Measurements from ENCODE around the gene CPLANE1.
"Not testable (repeated sequence)": the region's sequence is repeated elsewhere in the genome, so short reads cannot be mapped to it uniquely, and the experiment has no call there.

The CPLANE1 gene

DNA sequence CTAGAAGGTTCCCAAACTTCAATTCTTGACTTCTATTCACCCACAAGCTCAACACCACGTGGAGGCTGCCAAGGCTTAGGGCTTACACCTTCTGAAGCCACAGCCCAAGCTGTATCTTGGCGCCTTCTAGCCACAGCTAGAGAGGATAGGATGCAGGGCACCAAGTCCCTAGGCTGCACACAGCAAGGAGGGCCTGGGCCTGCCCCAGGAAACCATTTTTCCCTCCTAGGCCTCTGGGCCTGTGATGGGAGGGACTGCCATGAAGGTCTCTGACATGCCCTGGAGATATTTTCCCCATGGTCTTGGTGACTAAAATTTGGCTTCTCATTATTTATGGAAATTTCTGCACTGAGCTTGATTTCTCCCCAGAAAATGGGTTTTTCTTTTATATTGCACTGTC lies 112.5 kb downstream of the CPLANE1 start:
- no peak for TF ChIP-seq OSR1 (CRISPR knock-in tag; IDR thresholded peaks at IDR 0.05)
- TF ChIP-seq CSDC2 (CRISPR knock-in tag; IDR thresholded peaks at IDR 0.05) = no peak
- no peak for TF ChIP-seq ESRRG (CRISPR knock-in tag; IDR thresholded peaks at IDR 0.05)
- no peak for TF ChIP-seq PPARA (CRISPR knock-in tag; IDR thresholded peaks at IDR 0.05; ENCODE audit: borderline replicate concordance)
- TF ChIP-seq, protein P1, sequence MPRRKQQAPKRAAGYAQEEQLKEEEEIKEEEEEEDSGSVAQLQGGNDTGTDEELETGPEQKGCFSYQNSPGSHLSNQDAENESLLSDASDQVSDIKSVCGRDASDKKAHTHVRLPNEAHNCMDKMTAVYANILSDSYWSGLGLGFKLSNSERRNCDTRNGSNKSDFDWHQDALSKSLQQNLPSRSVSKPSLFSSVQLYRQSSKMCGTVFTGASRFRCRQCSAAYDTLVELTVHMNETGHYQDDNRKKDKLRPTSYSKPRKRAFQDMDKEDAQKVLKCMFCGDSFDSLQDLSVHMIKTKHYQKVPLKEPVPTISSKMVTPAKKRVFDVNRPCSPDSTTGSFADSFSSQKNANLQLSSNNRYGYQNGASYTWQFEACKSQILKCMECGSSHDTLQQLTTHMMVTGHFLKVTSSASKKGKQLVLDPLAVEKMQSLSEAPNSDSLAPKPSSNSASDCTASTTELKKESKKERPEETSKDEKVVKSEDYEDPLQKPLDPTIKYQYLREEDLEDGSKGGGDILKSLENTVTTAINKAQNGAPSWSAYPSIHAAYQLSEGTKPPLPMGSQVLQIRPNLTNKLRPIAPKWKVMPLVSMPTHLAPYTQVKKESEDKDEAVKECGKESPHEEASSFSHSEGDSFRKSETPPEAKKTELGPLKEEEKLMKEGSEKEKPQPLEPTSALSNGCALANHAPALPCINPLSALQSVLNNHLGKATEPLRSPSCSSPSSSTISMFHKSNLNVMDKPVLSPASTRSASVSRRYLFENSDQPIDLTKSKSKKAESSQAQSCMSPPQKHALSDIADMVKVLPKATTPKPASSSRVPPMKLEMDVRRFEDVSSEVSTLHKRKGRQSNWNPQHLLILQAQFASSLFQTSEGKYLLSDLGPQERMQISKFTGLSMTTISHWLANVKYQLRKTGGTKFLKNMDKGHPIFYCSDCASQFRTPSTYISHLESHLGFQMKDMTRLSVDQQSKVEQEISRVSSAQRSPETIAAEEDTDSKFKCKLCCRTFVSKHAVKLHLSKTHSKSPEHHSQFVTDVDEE (CRISPR knock-in tag; IDR thresholded peaks at IDR 0.05) = no peak
- TF ChIP-seq, protein P2, sequence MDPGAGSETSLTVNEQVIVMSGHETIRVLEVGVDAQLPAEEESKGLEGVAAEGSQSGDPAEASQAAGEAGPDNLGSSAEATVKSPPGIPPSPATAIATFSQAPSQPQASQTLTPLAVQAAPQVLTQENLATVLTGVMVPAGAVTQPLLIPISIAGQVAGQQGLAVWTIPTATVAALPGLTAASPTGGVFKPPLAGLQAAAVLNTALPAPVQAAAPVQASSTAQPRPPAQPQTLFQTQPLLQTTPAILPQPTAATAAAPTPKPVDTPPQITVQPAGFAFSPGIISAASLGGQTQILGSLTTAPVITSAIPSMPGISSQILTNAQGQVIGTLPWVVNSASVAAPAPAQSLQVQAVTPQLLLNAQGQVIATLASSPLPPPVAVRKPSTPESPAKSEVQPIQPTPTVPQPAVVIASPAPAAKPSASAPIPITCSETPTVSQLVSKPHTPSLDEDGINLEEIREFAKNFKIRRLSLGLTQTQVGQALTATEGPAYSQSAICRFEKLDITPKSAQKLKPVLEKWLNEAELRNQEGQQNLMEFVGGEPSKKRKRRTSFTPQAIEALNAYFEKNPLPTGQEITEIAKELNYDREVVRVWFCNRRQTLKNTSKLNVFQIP (CRISPR knock-in tag; IDR thresholded peaks at IDR 0.05; ENCODE audit: borderline replicate concordance, low read depth) = no peak
- no peak for TF ChIP-seq ZNF70 (CRISPR knock-in tag; IDR thresholded peaks at IDR 0.05)
- TF ChIP-seq GLIS3 (CRISPR knock-in tag; IDR thresholded peaks at IDR 0.05) = no peak
- no peak for TF ChIP-seq BACH2 (CRISPR knock-in tag; IDR thresholded peaks at IDR 0.05; ENCODE audit: borderline replicate concordance)
- TF ChIP-seq SNAI2 (CRISPR knock-in tag; IDR thresholded peaks at IDR 0.05) = no peak
- TF ChIP-seq TCF4 (CRISPR knock-in tag; IDR thresholded peaks at IDR 0.05; ENCODE audit: borderline replicate concordance) = no peak
- no peak for TF ChIP-seq ZC3H10 (CRISPR knock-in tag; IDR thresholded peaks at IDR 0.05)
- no peak for TF ChIP-seq ZFP30 (CRISPR knock-in tag; IDR thresholded peaks at IDR 0.05)
- TF ChIP-seq, protein P3, sequence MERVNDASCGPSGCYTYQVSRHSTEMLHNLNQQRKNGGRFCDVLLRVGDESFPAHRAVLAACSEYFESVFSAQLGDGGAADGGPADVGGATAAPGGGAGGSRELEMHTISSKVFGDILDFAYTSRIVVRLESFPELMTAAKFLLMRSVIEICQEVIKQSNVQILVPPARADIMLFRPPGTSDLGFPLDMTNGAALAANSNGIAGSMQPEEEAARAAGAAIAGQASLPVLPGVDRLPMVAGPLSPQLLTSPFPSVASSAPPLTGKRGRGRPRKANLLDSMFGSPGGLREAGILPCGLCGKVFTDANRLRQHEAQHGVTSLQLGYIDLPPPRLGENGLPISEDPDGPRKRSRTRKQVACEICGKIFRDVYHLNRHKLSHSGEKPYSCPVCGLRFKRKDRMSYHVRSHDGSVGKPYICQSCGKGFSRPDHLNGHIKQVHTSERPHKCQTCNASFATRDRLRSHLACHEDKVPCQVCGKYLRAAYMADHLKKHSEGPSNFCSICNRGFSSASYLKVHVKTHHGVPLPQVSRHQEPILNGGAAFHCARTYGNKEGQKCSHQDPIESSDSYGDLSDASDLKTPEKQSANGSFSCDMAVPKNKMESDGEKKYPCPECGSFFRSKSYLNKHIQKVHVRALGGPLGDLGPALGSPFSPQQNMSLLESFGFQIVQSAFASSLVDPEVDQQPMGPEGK (CRISPR knock-in tag; IDR thresholded peaks at IDR 0.05; ENCODE audit: borderline replicate concordance) = no peak
- TF ChIP-seq ZFP3 (CRISPR knock-in tag; IDR thresholded peaks at IDR 0.05) = no peak
- TF ChIP-seq ARNTL (CRISPR knock-in tag; IDR thresholded peaks at IDR 0.05; ENCODE audit: borderline replicate concordance, low read depth) = no peak
- TF ChIP-seq ISL1 (CRISPR knock-in tag; IDR thresholded peaks at IDR 0.05) = no peak
- no peak for TF ChIP-seq RARB (CRISPR knock-in tag; IDR thresholded peaks at IDR 0.05)
- no peak for TF ChIP-seq ZNF565 (CRISPR knock-in tag; conservative IDR thresholded peaks at IDR 0.05; ENCODE audit: low read depth)
- no peak for ATAC-seq

DNA sequence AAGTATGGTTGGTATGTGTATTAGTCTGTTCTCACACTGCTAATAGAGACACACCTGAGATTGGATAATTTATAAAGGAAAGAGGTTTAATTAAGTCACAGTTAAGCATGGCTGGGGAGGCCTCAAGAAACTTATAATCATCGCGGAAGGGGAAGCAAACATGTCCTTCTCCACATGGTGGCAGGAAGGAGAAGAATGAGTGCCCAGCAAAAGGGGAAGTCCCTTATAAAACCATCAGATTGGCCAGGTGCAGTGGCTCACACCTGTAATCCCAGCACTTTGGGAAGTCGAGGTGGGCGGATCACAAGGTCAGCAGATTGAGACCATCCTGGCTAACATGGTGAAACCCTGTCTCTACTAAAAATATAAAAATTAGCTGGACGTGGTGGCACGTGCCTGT lies 113.9 kb downstream of the CPLANE1 start:
- ATAC-seq = not testable (repeated sequence)

DNA sequence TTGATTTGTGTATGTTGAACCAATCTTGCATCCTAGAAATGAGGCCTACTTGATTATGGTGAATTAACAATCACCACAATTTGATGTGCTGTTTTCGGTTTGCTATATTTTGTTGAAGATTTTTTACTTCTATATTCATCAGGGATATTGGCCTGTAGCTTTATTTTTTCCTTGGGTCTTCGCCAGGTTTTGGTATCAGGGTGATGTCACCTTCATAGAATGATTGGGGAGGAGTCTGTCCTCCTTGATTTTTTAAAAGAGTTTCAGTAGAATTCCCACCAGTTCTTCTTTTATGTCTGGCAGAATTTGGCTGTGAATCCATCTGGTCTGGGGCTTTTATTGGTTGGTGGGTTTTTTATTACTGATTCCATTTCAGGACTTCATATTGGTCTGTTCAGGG lies 115.2 kb downstream of the CPLANE1 start:
- no peak for ATAC-seq
- TF ChIP-seq, protein P3 (CRISPR knock-in tag; IDR thresholded peaks at IDR 0.05; ENCODE audit: borderline replicate concordance) = no peak
- TF ChIP-seq ZFP30 (CRISPR knock-in tag; IDR thresholded peaks at IDR 0.05) = no peak
- no peak for TF ChIP-seq ISL1 (CRISPR knock-in tag; IDR thresholded peaks at IDR 0.05)
- TF ChIP-seq OSR1 (CRISPR knock-in tag; IDR thresholded peaks at IDR 0.05) = no peak
- TF ChIP-seq, protein P2 (CRISPR knock-in tag; IDR thresholded peaks at IDR 0.05; ENCODE audit: borderline replicate concordance, low read depth) = no peak
- TF ChIP-seq ZC3H10 (CRISPR knock-in tag; IDR thresholded peaks at IDR 0.05) = no peak
- no peak for TF ChIP-seq TOX (CRISPR knock-in tag; IDR thresholded peaks at IDR 0.05; ENCODE audit: borderline replicate concordance)
- TF ChIP-seq PPARA (CRISPR knock-in tag; IDR thresholded peaks at IDR 0.05; ENCODE audit: borderline replicate concordance) = no peak
- TF ChIP-seq, protein P4, sequence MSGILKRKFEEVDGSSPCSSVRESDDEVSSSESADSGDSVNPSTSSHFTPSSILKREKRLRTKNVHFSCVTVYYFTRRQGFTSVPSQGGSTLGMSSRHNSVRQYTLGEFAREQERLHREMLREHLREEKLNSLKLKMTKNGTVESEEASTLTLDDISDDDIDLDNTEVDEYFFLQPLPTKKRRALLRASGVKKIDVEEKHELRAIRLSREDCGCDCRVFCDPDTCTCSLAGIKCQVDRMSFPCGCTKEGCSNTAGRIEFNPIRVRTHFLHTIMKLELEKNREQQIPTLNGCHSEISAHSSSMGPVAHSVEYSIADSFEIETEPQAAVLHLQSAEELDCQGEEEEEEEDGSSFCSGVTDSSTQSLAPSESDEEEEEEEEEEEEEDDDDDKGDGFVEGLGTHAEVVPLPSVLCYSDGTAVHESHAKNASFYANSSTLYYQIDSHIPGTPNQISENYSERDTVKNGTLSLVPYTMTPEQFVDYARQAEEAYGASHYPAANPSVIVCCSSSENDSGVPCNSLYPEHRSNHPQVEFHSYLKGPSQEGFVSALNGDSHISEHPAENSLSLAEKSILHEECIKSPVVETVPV (CRISPR knock-in tag; IDR thresholded peaks at IDR 0.05) = no peak
- TF ChIP-seq ZNF8 (CRISPR knock-in tag; IDR thresholded peaks at IDR 0.05) = no peak

Data from SK-N-SH treated with all-trans-retinoic acid at 6 μM for 48 hours (cell line).